DND-41 (cell line): ENCODE measurements around the gene FARP1.

ENCODE experiments used
- ATAC-seq: fragments of 200-7000 bp; cut with Tn5 transposase; 3 replicates; pipeline ENCODE4 v1.9.1; 2021; ENCODE audit warnings: low read depth; ENCODE audit not compliant: insufficient read depth
- DNase-seq: peaks from one replicate; pipeline ENCODE4 v3.0.0-alpha.2; 2020
- H2AFZ ChIP-seq: 2 replicates; pipeline ENCODE4 v1.6.0; 2012; ENCODE audit warnings: low read depth, low read length
- H3K27ac ChIP-seq: 2 replicates; pipeline ENCODE4 v1.5.1; 2012; ENCODE audit warnings: low read length, inconsistent platforms
- H3K27me3 ChIP-seq: fragments of 200-600 bp; sonication (generic); 2 replicates; pipeline ENCODE4 v1.6.0; 2012; ENCODE audit warnings: low read length, mild to moderate bottlenecking, inconsistent platforms; ENCODE audit not compliant: insufficient read depth, poor library complexity
- H3K36me3 ChIP-seq: 2 replicates; pipeline ENCODE4 v1.5.1; 2012; ENCODE audit warnings: low read length, inconsistent platforms; ENCODE audit not compliant: insufficient read depth
- H3K4me1 ChIP-seq: 2 replicates; pipeline ENCODE4 v1.5.1; 2012; ENCODE audit warnings: mild to moderate bottlenecking, low read length; ENCODE audit not compliant: insufficient read depth
- H3K4me2 ChIP-seq: 2 replicates; pipeline ENCODE4 v1.6.0; 2012; ENCODE audit warnings: mild to moderate bottlenecking, moderate library complexity, low read length, inconsistent platforms; ENCODE audit not compliant: insufficient read depth
- H3K4me3 ChIP-seq, 2 experiments: fragments of 200-600 bp in 1 of 2; shearing (Covaris generic) in 1 of 2; 2 replicates each; pipeline ENCODE4 v1.5.1; 2012 to 2016; ENCODE audit warnings: inconsistent platforms in 2 of 2, low read length in 2 of 2, mild to moderate bottlenecking in 2 of 2, low read depth in 1 of 2, moderate library complexity in 1 of 2
- H3K79me2 ChIP-seq: 2 replicates; pipeline ENCODE4 v1.6.0; 2012; ENCODE audit warnings: low read length, inconsistent platforms; ENCODE audit not compliant: insufficient read depth
- H3K9ac ChIP-seq: 2 replicates; pipeline ENCODE4 v1.6.0; 2012; ENCODE audit warnings: low read depth, mild to moderate bottlenecking, inconsistent platforms, low read length, moderate library complexity
- H3K9me3 ChIP-seq: 2 replicates; pipeline ENCODE4 v1.5.1; 2012; ENCODE audit warnings: low read length, moderate library complexity, mild to moderate bottlenecking, inconsistent platforms; ENCODE audit not compliant: insufficient read depth, severe bottlenecking
- H4K20me1 ChIP-seq: 2 replicates; pipeline ENCODE4 v1.6.0; 2012; ENCODE audit warnings: low read length; ENCODE audit not compliant: insufficient read depth
- EZH2 ChIP-seq: IDR thresholded peaks from 3 replicates; pipeline ENCODE4 v1.6.1; 2012; ENCODE audit warnings: borderline replicate concordance, low read depth, mild to moderate bottlenecking, moderate library complexity, low read length, inconsistent platforms; ENCODE audit not compliant: severe bottlenecking
- TF ChIP-seq, protein P1 (sequence below): IDR thresholded peaks from 2 replicates; pipeline ENCODE4 v1.5.1; 2012; ENCODE audit warnings: borderline replicate concordance, low read length, moderate library complexity, mild to moderate bottlenecking; ENCODE audit not compliant: poor library complexity, severe bottlenecking; ENCODE audit errors: extremely low read depth

The FARP1 gene

DNA sequence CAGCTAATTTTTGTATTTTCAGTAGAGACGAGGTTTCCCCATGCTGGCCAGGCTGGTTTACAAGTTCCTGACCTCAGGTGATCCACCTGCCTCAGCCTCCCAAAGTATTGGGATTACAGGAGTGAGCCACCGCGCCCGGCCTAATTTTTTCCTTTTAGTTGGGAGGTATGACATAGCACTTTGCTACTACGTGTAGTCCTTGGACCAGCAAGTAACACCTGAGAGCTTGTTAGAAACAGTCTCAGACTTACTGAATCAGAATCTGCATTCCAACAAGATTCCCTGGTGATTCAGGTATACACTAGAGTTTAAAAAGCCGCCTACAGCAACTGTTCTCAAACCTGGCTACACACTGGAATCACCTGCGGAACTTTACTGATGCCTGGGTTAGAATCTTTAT is 1.8 kb upstream of the FARP1 start:
- H3K9ac ChIP-seq: no peak overlapping the region
- no peaks in the 10 kb centered on the region for H3K36me3 ChIP-seq
- peaks cover 3% of the 10 kb centered on the region for H3K27me3 ChIP-seq
- H3K4me3 ChIP-seq: no peak overlapping the region
- TF ChIP-seq EZH2: no peak
- TF ChIP-seq, protein P1, sequence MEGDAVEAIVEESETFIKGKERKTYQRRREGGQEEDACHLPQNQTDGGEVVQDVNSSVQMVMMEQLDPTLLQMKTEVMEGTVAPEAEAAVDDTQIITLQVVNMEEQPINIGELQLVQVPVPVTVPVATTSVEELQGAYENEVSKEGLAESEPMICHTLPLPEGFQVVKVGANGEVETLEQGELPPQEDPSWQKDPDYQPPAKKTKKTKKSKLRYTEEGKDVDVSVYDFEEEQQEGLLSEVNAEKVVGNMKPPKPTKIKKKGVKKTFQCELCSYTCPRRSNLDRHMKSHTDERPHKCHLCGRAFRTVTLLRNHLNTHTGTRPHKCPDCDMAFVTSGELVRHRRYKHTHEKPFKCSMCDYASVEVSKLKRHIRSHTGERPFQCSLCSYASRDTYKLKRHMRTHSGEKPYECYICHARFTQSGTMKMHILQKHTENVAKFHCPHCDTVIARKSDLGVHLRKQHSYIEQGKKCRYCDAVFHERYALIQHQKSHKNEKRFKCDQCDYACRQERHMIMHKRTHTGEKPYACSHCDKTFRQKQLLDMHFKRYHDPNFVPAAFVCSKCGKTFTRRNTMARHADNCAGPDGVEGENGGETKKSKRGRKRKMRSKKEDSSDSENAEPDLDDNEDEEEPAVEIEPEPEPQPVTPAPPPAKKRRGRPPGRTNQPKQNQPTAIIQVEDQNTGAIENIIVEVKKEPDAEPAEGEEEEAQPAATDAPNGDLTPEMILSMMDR: no peak
- no peak for DNase-seq
- H2AFZ ChIP-seq: no peak overlapping the region
- H3K79me2 ChIP-seq: no peaks in the 10 kb centered on the region
- ATAC-seq: no peak
- H4K20me1 ChIP-seq: no peaks in the 10 kb centered on the region
- no peaks in the 10 kb centered on the region for H3K4me1 ChIP-seq
- no peak overlapping the region for H3K27ac ChIP-seq
- H3K4me2 ChIP-seq: no peak overlapping the region
- H3K9me3 ChIP-seq: no peaks in the 10 kb centered on the region

DNA sequence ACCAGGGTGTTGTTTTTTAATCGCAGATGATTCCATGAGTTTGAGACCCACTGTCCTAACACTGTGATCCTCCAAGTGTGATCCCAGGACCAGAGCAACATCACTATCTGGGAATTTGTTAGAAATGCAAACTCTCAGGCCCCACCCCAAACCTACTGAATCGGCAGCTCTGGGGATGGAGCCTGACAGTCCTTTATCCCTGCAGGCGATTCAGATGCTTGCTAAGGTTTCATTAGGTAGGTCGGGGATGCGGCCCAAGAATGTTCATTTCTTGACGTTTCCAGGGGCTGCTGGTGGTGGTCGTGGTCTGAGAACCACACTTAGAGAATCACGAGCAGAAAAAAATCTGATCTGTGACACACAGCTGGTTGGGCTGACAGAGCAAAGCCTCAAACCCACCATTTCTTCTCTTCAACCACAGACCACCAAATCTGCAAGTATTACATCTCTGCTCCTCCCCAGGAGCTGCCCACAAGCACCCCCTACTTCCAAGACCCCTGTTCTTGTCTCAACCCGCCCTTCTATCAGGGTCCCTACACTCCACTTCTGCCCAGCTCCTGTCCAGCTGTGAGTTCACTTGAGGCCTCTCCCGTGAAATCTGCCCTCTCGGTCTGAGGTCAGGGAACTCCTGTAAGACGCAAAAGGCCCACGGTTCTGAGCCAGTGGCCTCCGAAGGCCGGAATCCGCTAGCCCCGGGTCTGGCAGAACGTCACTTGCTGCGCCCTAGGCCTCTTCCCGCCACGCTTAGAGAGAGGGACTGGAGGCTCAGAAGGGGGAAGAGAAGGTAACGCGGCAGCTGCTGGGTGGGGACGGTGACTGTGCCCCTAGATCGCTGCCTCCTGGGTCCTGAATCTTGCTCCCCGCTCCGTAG is 1.1 kb upstream of the FARP1 start:
- H3K4me3 ChIP-seq: no peak overlapping the region
- H4K20me1 ChIP-seq: no peaks in the 10 kb centered on the region
- H3K9ac ChIP-seq: no peak overlapping the region
- peaks cover 3% of the 10 kb centered on the region for H3K27me3 ChIP-seq
- H3K4me1 ChIP-seq: no peaks in the 10 kb centered on the region
- H3K27ac ChIP-seq: no peak overlapping the region
- ATAC-seq (peak; percentile 71), DNase-seq (peak; percentile 10)
- no peak overlapping the region for H2AFZ ChIP-seq
- H3K79me2 ChIP-seq: no peaks in the 10 kb centered on the region
- TF ChIP-seq EZH2: no peak
- TF ChIP-seq, protein P1: no peak
- H3K4me2 ChIP-seq: no peak overlapping the region
- no peaks in the 10 kb centered on the region for H3K36me3 ChIP-seq
- no peaks in the 10 kb centered on the region for H3K9me3 ChIP-seq

DNA sequence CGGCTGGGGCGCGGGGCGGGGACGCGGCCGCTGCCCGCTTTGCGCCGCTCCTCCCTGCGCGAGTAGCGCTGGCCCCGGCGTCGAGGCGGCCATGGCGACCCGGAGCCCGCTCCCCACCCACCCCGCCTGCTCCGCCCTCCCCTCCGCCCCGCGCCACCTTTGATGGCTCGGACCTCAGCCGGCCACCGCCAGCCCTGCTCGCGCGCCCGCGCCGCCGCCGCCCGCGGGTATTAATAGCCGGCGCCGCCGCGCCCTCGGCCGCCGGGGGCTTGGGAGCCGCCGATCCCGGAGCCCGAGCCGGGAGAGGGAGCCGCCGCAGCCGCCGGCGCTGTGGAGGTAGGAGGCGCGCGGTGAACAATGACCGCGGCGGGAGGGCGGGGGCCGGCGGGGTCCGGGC is 261 bp downstream of the FARP1 start:
- Histone ChIP-seq H3K27ac (no peak overlapping the region), H2AFZ (no peak overlapping the region), H3K9me3 (no peaks in the 10 kb centered on the region), H3K4me2 (no peak overlapping the region), H3K36me3 (no peaks in the 10 kb centered on the region), H3K27me3 (peaks cover 3% of the 10 kb centered on the region), H4K20me1 (no peaks in the 10 kb centered on the region), H3K9ac (no peak overlapping the region), H3K4me1 (no peaks in the 10 kb centered on the region), H3K79me2 (no peaks in the 10 kb centered on the region), H3K4me3 (no peak overlapping the region)
- DNase-seq: no peak
- ATAC-seq: no peak
- TF ChIP-seq EZH2: no peak

DNA sequence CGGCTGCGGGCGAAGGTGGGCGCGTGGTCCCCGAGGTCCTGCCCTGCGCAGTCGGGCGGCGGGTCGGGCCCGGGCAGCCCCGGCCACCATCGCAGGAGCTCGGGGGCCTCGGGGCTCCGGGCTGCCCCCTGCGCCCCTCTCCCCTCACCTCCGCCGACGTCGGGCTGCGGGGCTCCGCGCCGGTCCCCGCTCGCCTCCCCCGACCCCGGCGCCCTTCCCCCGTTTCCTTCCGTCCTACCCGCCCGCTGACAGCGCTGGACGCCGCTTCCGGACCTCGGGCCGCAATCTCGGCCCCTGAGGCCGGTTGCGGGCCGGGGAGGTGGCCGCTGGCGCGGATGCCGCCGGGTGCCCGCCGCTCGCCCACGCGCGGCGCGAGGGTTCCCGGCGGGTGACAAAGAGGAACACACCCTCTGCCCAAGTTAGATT is 720 bp downstream of the FARP1 start:
- no peak overlapping the region for H3K4me2 ChIP-seq
- DNase-seq: no peak
- H3K9ac ChIP-seq: no peak overlapping the region
- no peak overlapping the region for H2AFZ ChIP-seq
- TF ChIP-seq, protein P1: no peak
- no peak for TF ChIP-seq EZH2
- H3K4me1 ChIP-seq: no peaks in the 10 kb centered on the region
- no peaks in the 10 kb centered on the region for H3K79me2 ChIP-seq
- no peak overlapping the region for H3K4me3 ChIP-seq
- H3K36me3 ChIP-seq: no peaks in the 10 kb centered on the region
- H3K9me3 ChIP-seq: no peaks in the 10 kb centered on the region
- peaks cover 1% of the 10 kb centered on the region for H3K27me3 ChIP-seq
- no peak overlapping the region for H3K27ac ChIP-seq
- ATAC-seq: no peak
- H4K20me1 ChIP-seq: no peaks in the 10 kb centered on the region
